Heart right ventricle (tissue), 16 donors: ENCODE data around the gene UBE2I. TPM values are rescaled to one million over a fixed set of nuclear protein-coding genes. Genes with fewer than 3 reads are reported as not detected.

Experiments used
- ATAC-seq, 8 donors: fragments of 200-7000 bp; cut with Tn5 transposase; one replicate each; pipeline ENCODE4 v1.9.1; 2020; ENCODE audit warnings: mild to moderate bottlenecking in 8 of 8, moderate library complexity in 8 of 8, moderate number of reproducible peaks in 1 of 8
- DNase-seq, 2 donors: peaks; one replicate each; pipeline ENCODE4 v3.0.0-alpha.2; 2020
- H3K27ac ChIP-seq, 10 donors: fragments of 200-600 bp; sonication (generic) in 2 of 10; one replicate each; pipeline versions ENCODE4 v1.5.0 to v1.8.0; 2020 to 2022; ENCODE audit warnings: mild to moderate bottlenecking in 3 of 10
- H3K27me3 ChIP-seq, 7 donors: fragments of 200-600 bp; one replicate each; pipeline ENCODE4 v1.8.0; 2021 to 2022; ENCODE audit warnings: mild to moderate bottlenecking in 2 of 7
- H3K36me3 ChIP-seq, 9 donors: fragments of 200-600 bp; sonication (generic) in 1 of 9; one replicate each; pipeline versions ENCODE4 v1.5.0 to v1.8.0; 2020 to 2022; ENCODE audit warnings: mild to moderate bottlenecking in 2 of 9
- H3K4me1 ChIP-seq, 9 donors: fragments of 200-600 bp; sonication (generic) in 1 of 9; one replicate each; pipeline versions ENCODE4 v1.5.0 to v1.8.0; 2020 to 2022; ENCODE audit warnings: mild to moderate bottlenecking in 4 of 9
- H3K4me3 ChIP-seq, 10 donors: fragments of 200-600 bp; sonication (generic) in 2 of 10; one replicate each; pipeline versions ENCODE4 v1.5.0 to v1.8.0; 2020 to 2022; ENCODE audit warnings: mild to moderate bottlenecking in 7 of 10, moderate library complexity in 2 of 10
- H3K9me3 ChIP-seq, 11 donors: fragments of 200-600 bp in 10 of 11; sonication (generic) in 2 of 11; one replicate each; pipeline versions ENCODE4 v1.5.0 to v1.8.0; 2013 to 2022; ENCODE audit warnings: mild to moderate bottlenecking in 2 of 11, control low read depth in 1 of 11, moderate library complexity in 1 of 11
- CTCF ChIP-seq, 9 donors: fragments of 200-600 bp; sonication (generic) in 2 of 9; IDR thresholded peaks; one replicate each; pipeline versions ENCODE4 v1.5.0 to v1.8.0; 2021 to 2022; ENCODE audit warnings: antibody characterized with exemption in 9 of 9, mild to moderate bottlenecking in 5 of 9, moderate library complexity in 1 of 9
- WGBS, 2 donors: extraction: QIAGEN DNeasy Blood & Tissue Kit; methylation state at CpG; one replicate each; pipeline ENCODE4 v1.1.7; 2013; ENCODE audit warnings: inconsistent platforms in 1 of 2; 5-methylcytosine and 5-hydroxymethylcytosine counted together
- intact Hi-C, 10 donors: fragments of 100-400 bp; cut with DNase I; formaldehyde crosslinking; loops; one replicate each; pipeline versions ENCODE4 v1.11.1 to v1.14.2; 2022
- polyA plus RNA-seq, 2 donors: library from polyadenylated mRNA; stranded (reverse); fragments of 200-250 nt; gene quantifications; one replicate each; pipeline ENCODE4 v1.2.3, GENCODE V29; 2013
- total RNA-seq, 10 donors: library from RNA; stranded (reverse); fragmentation: NEBNext Ultra II Directional in 3 of 10; extraction: Animal tissue kit (Norgen Biotek cat#: 25700) in 3 of 10; gene quantifications; one replicate each; pipeline versions ENCODE4 v1.2.1 to v1.2.4, GENCODE V29; 2021 to 2023
- donor health status: Arrhythmogenic right ventricular cardiomyopathy.
- donor health status: ischemic (EF 13 %, LVEDD 7.1; RV severe dilation, severe dysfunction).
- donor health status: healthy with polysubstance abuse.
- donor health status: DM: no; HTN: yes; CAD: no.
- donor health status: DM: no; HTN: no; CAD: no.
- donor health status: ischemic (EF 25% LVEDD 6.9; RV normal size, moderate dysfunction).
- donor health status: ischemic (EF 25% LVEDD 5.7; RV mildly dilated, moderate dysfunction).
- donor health status: healthy.
- donor health status: DM: yes; HTN: yes; CAD: no.
- donor health status: Ischemic cardiomyopathy.
- donor health status: ischemic (EF 35%, LVEDD 5.7; RV mildly dilated, moderate dysfunction).
- donor health status: nonischemic (EF 11% LVEDD 7.7; RV severe dilation, severe dysfunction).
- donor health status: DM: yes; HTN: yes; CAD: no.
- donor health status: PGD.
- donor health status: ischemic (EF 29% LVEDD 5.4; RV normal size, mild dysfunction).
- donor health status: nonischemic (EF 23%, LVEDD 6.1; RV moderate dilation, normal function).

UBE2I gene
- total and polyA plus RNA-seq, 12 donors: 63.1 to 99.8 (median 83.6) TPM

- TF ChIP-seq CTCF (IDR thresholded peaks at IDR 0.05): no peak
- Histone ChIP-seq H3K4me1 (peaks cover 0 to 7% (median 3%) of the 10 kb centered on the region in 9 donors), H3K27ac (no peak overlapping the region), H3K9me3 (no peaks in the 10 kb centered on the region), H3K4me3 (no peak overlapping the region), H3K36me3 (no peaks in the 10 kb centered on the region), H3K27me3 (peaks cover 0 to 29% (median 17%) of the 10 kb centered on the region in 7 donors)
- intact Hi-C loops: no loop called here
- WGBS, 2 donors: 74 to 75% methylated on average over 9 of the region's 9 CpGs
- DNase-seq (no peak), ATAC-seq (no peak)
Observed at GRCh38 chr16:1272453-1273198, 36.8 kb upstream of the UBE2I start.

GRCh38 chr16:1273816-1274215 lies 35.6 kb upstream of the UBE2I start:
- no peak for ATAC-seq
- H3K27me3 ChIP-seq: peaks cover 0 to 38% (median 27%) of the 10 kb centered on the region in 7 donors
- H3K4me3 ChIP-seq: no peak overlapping the region
- no peaks in the 10 kb centered on the region for H3K36me3 ChIP-seq
- peaks cover 0 to 7% (median 3%) of the 10 kb centered on the region in 9 donors for H3K4me1 ChIP-seq
- no peak for DNase-seq
- intact Hi-C loops: no loop called here
- no peak overlapping the region for H3K27ac ChIP-seq
- no peak for TF ChIP-seq CTCF (IDR thresholded peaks at IDR 0.05)
- 87 to 88% methylated on average over 15 of the region's 15 CpGs for WGBS, 2 donors
- no peaks in the 10 kb centered on the region for H3K9me3 ChIP-seq

- no peak for ATAC-seq
- Histone ChIP-seq H3K27me3 (peaks cover 0 to 43% (median 30%) of the 10 kb centered on the region in 7 donors), H3K9me3 (no peaks in the 10 kb centered on the region), H3K4me3 (no peak overlapping the region), H3K4me1 (peaks cover 0 to 7% (median 3%) of the 10 kb centered on the region in 9 donors), H3K27ac (no peak overlapping the region), H3K36me3 (no peaks in the 10 kb centered on the region)
- WGBS, 2 donors: 90 to 94% methylated on average over 7 of the region's 7 CpGs
- no peak for DNase-seq
- TF ChIP-seq CTCF (IDR thresholded peaks at IDR 0.05): no peak
- intact Hi-C loops: no loop called here
Observed at GRCh38 chr16:1274767-1275166, 34.7 kb upstream of the UBE2I start.

GRCh38 chr16:1275791-1276579 lies 33.5 kb upstream of the UBE2I start:
- Histone ChIP-seq H3K36me3 (no peaks in the 10 kb centered on the region), H3K27ac (no peak overlapping the region), H3K4me3 (no peak overlapping the region), H3K4me1 (peaks cover 0 to 7% (median 3%) of the 10 kb centered on the region in 9 donors), H3K27me3 (peaks cover 0 to 43% (median 34%) of the 10 kb centered on the region in 7 donors), H3K9me3 (no peaks in the 10 kb centered on the region)
- 66 to 69% methylated on average over 30 of the region's 30 CpGs for WGBS, 2 donors
- no peak for ATAC-seq
- TF ChIP-seq CTCF (IDR thresholded peaks at IDR 0.05): no peak
- intact Hi-C loops: no loop called here
- no peak for DNase-seq
